Vagina (tissue), 2 donors: ENCODE measurements around the gene LMO7.

Experiments
- CTCF ChIP-seq, 3 experiments: fragments of 450-650 bp in 2 of 3; fragments of 200-600 bp in 1 of 3; sonication (generic) in 1 of 3; IDR thresholded peaks; one replicate each; pipeline ENCODE4 v1.5.1; 2017 to 2019; ENCODE audit warnings: antibody characterized with exemption in 3 of 3, mild to moderate bottlenecking in 2 of 3, moderate library complexity in 2 of 3
- POLR2A ChIP-seq, 2 donors: fragments of 450-650 bp; IDR thresholded peaks; one replicate each; pipeline ENCODE4 v1.6.1; 2017; ENCODE audit warnings: antibody characterized with exemption in 2 of 2, mild to moderate bottlenecking in 2 of 2, moderate library complexity in 2 of 2
- POLR2AphosphoS5 ChIP-seq, 2 donors: sonication (generic); formaldehyde crosslinking; IDR thresholded peaks; one replicate each; pipeline ENCODE4 v1.9.0; 2017; ENCODE audit warnings: antibody characterized with exemption in 2 of 2, mild to moderate bottlenecking in 2 of 2, low read depth in 1 of 2; ENCODE audit not compliant: insufficient read depth in 1 of 2

- TF ChIP-seq CTCF (IDR thresholded peaks at IDR 0.05) (no peak), POLR2A (IDR thresholded peaks at IDR 0.05) (no peak), POLR2AphosphoS5 (IDR thresholded peaks at IDR 0.05; ENCODE audit: insufficient read depth in 1 of 2, low read depth in 1 of 2) (no peak)
Measured at GRCh38 chr13:75675421-75675820, 39.3 kb downstream of the LMO7 start.
